NB4 (cell line): ENCODE measurements around the gene ZBTB1.

Experiments
- POLR2A ChIP-seq: IDR thresholded peaks from 2 replicates; pipeline ENCODE4 v1.6.1; 2011; ENCODE audit warnings: mild to moderate bottlenecking; ENCODE audit not compliant: insufficient read length; ENCODE audit errors: extremely low read depth
- TF ChIP-seq, protein P1 (sequence below): IDR thresholded peaks from one replicate; pipeline ENCODE4 v1.5.1; 2012; ENCODE audit warnings: low read depth, low read length

DNA sequence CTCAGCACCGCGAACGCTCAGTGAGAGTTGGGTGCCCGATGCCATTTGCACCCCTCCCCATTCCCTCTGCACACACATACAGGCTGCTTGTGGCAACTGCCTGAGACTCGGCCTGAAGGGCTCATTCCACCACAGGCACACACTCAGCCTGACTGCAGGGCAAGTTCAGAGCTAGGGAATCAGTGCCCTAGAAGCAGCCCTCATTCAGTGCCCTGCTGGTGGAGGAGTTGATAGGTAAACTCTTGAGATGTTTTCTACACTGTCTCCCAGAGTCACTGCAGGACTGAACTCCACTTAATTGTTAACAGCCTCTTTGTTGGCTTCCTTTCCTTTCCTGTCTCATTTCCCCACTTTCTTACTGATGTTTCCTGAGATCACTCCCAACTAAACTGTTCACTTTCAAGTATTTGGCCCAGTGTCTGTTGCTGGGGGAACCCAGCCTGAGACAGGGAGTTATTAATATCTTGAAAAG is 62.1 kb downstream of the ZBTB1 start:
- TF ChIP-seq, protein P1, sequence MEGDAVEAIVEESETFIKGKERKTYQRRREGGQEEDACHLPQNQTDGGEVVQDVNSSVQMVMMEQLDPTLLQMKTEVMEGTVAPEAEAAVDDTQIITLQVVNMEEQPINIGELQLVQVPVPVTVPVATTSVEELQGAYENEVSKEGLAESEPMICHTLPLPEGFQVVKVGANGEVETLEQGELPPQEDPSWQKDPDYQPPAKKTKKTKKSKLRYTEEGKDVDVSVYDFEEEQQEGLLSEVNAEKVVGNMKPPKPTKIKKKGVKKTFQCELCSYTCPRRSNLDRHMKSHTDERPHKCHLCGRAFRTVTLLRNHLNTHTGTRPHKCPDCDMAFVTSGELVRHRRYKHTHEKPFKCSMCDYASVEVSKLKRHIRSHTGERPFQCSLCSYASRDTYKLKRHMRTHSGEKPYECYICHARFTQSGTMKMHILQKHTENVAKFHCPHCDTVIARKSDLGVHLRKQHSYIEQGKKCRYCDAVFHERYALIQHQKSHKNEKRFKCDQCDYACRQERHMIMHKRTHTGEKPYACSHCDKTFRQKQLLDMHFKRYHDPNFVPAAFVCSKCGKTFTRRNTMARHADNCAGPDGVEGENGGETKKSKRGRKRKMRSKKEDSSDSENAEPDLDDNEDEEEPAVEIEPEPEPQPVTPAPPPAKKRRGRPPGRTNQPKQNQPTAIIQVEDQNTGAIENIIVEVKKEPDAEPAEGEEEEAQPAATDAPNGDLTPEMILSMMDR: no peak
- TF ChIP-seq POLR2A: no peak
